Muscle of arm (tissue), 12 donors: ENCODE measurements around the gene BCR. TPM values are rescaled to one million over a fixed set of nuclear protein-coding genes. Genes with fewer than 3 reads are reported as not detected.
"Not testable (repeated sequence)": the region's sequence is repeated elsewhere in the genome, so short reads cannot be mapped to it uniquely, and the experiment has no call there.

ENCODE experiments used
- DNase-seq: peaks from one replicate; pipeline ENCODE4 v3.0.0-alpha.2; 2013
- polyA plus RNA-seq, 12 donors: library from polyadenylated mRNA; unstranded; fragments of 120-200 nt; gene quantifications; one replicate each; pipeline ENCODE4 v1.2.1, GENCODE V29; 2013; ENCODE audit not compliant: insufficient read length in 12 of 12

BCR gene
- polyA plus RNA-seq, 12 donors, result 10.4 to 37.8 (median 16.3) TPM; not detected in 1

GRCh38 chr22:23285734-23286133, 105.4 kb downstream of the BCR start:
- DNase-seq, result no peak

GRCh38 chr22:23286296-23286695, 106.0 kb downstream of the BCR start:
- DNase-seq, result no peak

GRCh38 chr22:23287136-23288095, 107.1 kb downstream of the BCR start:
- no peak for DNase-seq

GRCh38 chr22:23288301-23289129, 108.2 kb downstream of the BCR start:
- DNase-seq, result no peak

- DNase-seq, result no peak
These were observed 108.8 kb downstream of the BCR start for GRCh38 chr22:23289130-23289503.

- DNase-seq, result no peak
These were observed 109.8 kb downstream of the BCR start for GRCh38 chr22:23289851-23290724.

- DNase-seq, result no peak
These were observed 111.6 kb downstream of the BCR start for GRCh38 chr22:23291806-23292452.

- no peak for DNase-seq
These were observed 112.4 kb downstream of the BCR start for GRCh38 chr22:23292453-23293350.

GRCh38 chr22:23293720-23294119, 113.4 kb downstream of the BCR start:
- DNase-seq, result no peak

GRCh38 chr22:23294221-23294620, 113.9 kb downstream of the BCR start:
- DNase-seq, result no peak

GRCh38 chr22:23300476-23300875, 120.2 kb downstream of the BCR start:
- no peak for DNase-seq

- DNase-seq, result no peak
These were observed 121.3 kb downstream of the BCR start for GRCh38 chr22:23301591-23301990.

- DNase-seq, result no peak
These were observed 122.1 kb downstream of the BCR start for GRCh38 chr22:23302171-23303002.

GRCh38 chr22:23305321-23305910, 125.1 kb downstream of the BCR start:
- no peak for DNase-seq

GRCh38 chr22:23305922-23306374, 125.6 kb downstream of the BCR start:
- no peak for DNase-seq

GRCh38 chr22:23306438-23306921, 126.2 kb downstream of the BCR start:
- no peak for DNase-seq

GRCh38 chr22:23306926-23307325, 126.6 kb downstream of the BCR start:
- no peak for DNase-seq

GRCh38 chr22:23307511-23307910, 127.2 kb downstream of the BCR start:
- not testable (repeated sequence) for DNase-seq
